GM06990 (cell line): ENCODE data around the gene KNG1.
A peak's percentile ranks its signal among the peaks of the same experiment; 100 is the strongest.

ENCODE experiments used
- DNase-seq: peaks from one replicate; pipeline ENCODE4 v3.0.0-alpha.2; 2011; ENCODE audit not compliant: insufficient read length; ENCODE audit errors: extremely low read depth
- H3K27me3 ChIP-seq: replicated peaks from 2 replicates; pipeline ENCODE4 v1.6.0; 2011; ENCODE audit warnings: low read length; ENCODE audit not compliant: control insufficient read depth, insufficient read depth
- H3K36me3 ChIP-seq: 2 replicates; pipeline ENCODE4 v1.5.1; 2011; ENCODE audit warnings: low read length; ENCODE audit not compliant: control insufficient read depth, insufficient read depth
- H3K4me3 ChIP-seq: replicated peaks from 2 replicates; pipeline ENCODE4 v1.5.1; 2011; ENCODE audit warnings: low read depth, mild to moderate bottlenecking, control low read depth, low read length
- TF ChIP-seq, protein P1 (sequence below): IDR thresholded peaks from 2 replicates; pipeline ENCODE4 v1.5.1; 2011; ENCODE audit warnings: low read length, control low read depth, mild to moderate bottlenecking, inconsistent platforms; ENCODE audit not compliant: insufficient read depth, poor library complexity, severe bottlenecking

KNG1 gene

DNA sequence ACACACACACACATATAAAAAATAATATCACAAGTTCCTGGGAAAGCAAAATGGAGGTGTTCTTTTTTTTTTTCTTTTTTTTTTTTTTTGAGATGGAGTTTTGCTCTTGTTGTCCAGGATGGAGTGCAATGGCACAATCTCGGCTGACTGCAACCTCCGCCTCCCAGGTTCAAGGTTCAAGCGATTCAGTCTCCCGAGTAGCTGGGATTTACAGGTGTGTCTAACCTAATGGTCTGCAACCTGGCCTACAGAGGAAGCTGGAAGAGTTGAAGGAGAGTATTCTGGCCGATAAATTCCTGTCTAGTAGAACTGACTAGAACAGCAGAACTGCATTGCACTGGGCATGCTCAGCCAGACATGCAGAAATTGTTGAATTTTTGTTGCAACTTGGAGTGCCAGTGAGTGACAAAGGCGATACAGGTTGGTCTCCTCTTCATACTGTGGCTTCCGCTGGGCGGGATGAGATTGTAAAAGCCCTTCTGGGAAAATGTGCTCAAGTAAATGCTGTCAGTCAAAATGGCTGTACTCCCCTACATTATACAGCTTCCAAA is 43.8 kb downstream of the KNG1 start:
- TF ChIP-seq, protein P1, sequence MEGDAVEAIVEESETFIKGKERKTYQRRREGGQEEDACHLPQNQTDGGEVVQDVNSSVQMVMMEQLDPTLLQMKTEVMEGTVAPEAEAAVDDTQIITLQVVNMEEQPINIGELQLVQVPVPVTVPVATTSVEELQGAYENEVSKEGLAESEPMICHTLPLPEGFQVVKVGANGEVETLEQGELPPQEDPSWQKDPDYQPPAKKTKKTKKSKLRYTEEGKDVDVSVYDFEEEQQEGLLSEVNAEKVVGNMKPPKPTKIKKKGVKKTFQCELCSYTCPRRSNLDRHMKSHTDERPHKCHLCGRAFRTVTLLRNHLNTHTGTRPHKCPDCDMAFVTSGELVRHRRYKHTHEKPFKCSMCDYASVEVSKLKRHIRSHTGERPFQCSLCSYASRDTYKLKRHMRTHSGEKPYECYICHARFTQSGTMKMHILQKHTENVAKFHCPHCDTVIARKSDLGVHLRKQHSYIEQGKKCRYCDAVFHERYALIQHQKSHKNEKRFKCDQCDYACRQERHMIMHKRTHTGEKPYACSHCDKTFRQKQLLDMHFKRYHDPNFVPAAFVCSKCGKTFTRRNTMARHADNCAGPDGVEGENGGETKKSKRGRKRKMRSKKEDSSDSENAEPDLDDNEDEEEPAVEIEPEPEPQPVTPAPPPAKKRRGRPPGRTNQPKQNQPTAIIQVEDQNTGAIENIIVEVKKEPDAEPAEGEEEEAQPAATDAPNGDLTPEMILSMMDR = no peak
- DNase-seq = no peak
- H3K4me3 ChIP-seq = no peak overlapping the region
- no peaks in the 10 kb centered on the region for H3K27me3 ChIP-seq
- H3K36me3 ChIP-seq = no peaks in the 10 kb centered on the region

DNA sequence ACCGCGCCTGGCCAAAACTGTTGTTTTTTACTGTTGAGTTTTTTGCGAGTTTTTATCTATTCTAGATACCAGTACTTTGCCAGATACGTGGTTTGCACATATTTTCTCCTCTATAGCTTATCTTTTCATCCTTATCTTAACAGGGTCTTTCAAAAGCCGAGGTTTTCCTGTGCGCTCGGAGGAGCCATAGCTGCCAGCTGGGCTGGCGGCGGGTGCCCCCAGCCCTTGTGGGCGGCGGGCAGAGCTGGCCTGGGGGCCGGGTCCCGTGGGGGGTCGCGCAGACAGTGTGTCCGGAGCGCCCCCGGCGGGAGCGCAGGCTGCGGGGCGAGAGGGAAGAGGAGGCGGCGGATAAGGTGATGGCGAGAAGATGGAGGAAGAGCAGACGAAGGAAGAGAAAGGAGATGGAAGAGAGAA is 55.1 kb downstream of the KNG1 start:
- Histone ChIP-seq H3K36me3 (no peaks in the 10 kb centered on the region), H3K4me3 (peak overlapping the region; percentile 63), H3K27me3 (no peaks in the 10 kb centered on the region)
- TF ChIP-seq, protein P1 = no peak
- no peak for DNase-seq

DNA sequence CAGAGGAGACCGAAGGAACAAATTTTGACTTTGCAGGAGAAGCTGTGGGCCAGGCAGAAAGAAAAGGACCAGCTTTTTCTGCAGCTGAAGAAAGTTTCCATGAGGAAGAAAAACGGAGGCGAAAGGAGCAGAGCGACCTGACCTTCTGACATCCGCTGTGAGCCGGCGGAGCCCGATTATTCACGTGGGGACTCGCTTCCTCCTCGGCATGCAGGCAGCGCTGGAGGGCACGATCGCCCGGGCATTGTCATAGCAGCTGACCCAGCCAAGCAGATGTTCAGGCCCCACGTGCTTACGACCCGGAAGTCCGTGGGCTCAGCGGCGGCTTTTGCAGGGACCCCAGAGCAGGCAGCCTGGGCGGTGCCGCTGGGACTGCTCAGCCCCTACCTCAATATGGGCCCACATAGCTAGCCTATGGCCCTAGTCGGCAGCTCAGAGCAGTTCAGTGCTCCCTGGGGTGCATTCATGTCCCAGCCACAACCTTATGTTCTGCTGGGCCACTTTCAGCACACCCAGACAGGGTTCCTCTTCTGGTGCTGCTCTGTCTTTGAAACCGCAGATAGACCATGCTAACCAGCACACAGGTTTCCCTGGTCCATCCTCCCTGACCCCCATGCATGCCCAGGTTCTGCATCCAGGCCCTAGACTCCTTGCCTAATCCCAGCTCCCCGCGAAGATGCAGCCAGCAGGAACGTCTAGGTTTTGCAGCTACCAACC is 55.7 kb downstream of the KNG1 start:
- DNase-seq = peak; percentile 85
- no peaks in the 10 kb centered on the region for H3K27me3 ChIP-seq
- H3K36me3 ChIP-seq = no peaks in the 10 kb centered on the region
- TF ChIP-seq, protein P1 = no peak
- peak overlapping the region; percentile 63 for H3K4me3 ChIP-seq

DNA sequence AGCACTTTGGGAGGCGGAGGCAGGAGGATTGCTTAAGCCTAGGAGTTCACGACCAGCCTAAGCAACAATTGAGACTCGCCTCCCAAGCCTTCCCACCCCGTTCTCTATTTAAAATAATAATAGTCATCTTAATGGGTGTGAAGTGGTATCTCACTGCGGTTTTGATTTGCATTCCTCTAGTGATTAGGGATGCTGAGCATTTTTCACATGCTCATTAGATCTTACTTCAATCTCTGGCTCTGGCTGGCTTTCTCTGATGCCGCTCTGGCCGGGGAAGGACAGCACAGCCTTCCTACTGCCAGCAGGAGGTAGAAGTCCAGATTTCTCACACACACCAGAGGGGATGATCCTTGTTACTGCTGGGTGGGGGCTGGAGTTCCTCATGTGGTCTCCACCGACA is 58.8 kb downstream of the KNG1 start:
- Histone ChIP-seq H3K4me3 (no peak overlapping the region), H3K27me3 (no peaks in the 10 kb centered on the region), H3K36me3 (no peaks in the 10 kb centered on the region)
- TF ChIP-seq, protein P1 = no peak
- no peak for DNase-seq

DNA sequence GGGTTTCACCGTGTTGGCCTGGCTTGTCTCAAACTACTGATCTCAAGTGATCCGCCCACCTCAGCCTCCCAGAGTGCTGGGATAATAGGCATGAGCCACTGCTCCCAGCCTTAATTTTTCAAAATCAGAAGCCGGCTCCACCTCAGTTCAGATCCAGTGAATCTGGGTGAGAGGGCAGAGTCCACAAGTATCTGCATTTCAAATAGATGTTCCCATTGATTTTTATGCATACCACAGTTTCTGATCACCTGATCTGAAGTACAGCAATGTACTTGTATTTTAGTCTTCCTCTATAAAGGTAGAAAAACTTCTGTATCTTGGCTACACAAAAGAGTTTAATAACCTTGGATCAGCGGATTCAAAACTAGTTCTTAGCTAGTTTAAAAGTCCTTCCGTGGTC is 62.0 kb downstream of the KNG1 start:
- TF ChIP-seq, protein P1 = no peak
- Histone ChIP-seq H3K27me3 (no peaks in the 10 kb centered on the region), H3K36me3 (peaks cover 1% of the 10 kb centered on the region)

DNA sequence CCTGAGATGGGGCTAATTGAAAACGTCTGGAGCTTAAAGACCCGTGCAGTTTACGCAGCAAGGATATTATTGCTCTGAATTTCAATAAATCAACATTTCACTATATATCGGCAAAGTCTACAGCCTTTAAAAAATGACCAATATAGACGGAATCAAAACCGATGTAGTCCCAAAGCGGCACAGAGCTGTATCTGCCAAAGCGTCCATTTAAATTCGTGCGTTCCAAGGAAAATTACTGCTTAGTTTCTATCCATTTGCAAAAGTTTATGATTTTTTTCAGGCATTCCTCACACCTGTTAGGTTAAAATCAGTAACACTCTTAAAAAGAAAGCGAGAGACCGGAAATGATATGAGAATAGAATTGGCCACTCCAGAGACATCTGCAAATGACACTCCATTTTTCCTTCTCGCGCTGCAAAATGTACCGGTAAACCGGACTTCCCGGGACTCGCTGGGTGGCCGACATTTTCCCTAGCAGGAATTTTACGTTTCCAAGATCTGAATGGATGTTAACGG is 65.4 kb downstream of the KNG1 start:
- no peaks in the 10 kb centered on the region for H3K27me3 ChIP-seq
- TF ChIP-seq, protein P1 = no peak
- H3K4me3 ChIP-seq = peak overlapping the region; percentile 100
- DNase-seq = no peak
- peaks cover 27% of the 10 kb centered on the region for H3K36me3 ChIP-seq

More for the DNA sequence above, 62.0 kb downstream of the KNG1 start:
- no peak overlapping the region for H3K4me3 ChIP-seq
- DNase-seq = no peak
